B cell (primary cell): ENCODE data around the gene NPAS3. TPM values are rescaled to one million over a fixed set of nuclear protein-coding genes. Genes with fewer than 3 reads are reported as not detected.

ENCODE experiments used
- ATAC-seq: fragments of 200-7000 bp; cut with Tn5 transposase; one replicate; pipeline ENCODE4 v1.10.0; 2021; ENCODE audit warnings: low read depth, mild to moderate bottlenecking, moderate number of reproducible peaks, moderate library complexity
- CTCF ChIA-PET: fragments of 350-600 bp; sonication (Branson Sonifier 250); formaldehyde crosslinking; loops from one replicate; lab custom pipeline; 2021; ENCODE audit warnings: antibody characterized with exemption, inconsistent platforms; lab: Charles Lee
- POLR2A ChIA-PET: fragments of 350-600 bp; sonication (Branson Sonifier 250); formaldehyde crosslinking; loops from one replicate; lab custom pipeline; 2021; ENCODE audit warnings: antibody characterized with exemption; lab: Charles Lee
- DNase-seq: peaks from one replicate; pipeline ENCODE4 v3.0.0; 2013
- H2AFZ ChIP-seq: 2 replicates; pipeline ENCODE4 v1.6.1; 2012; ENCODE audit warnings: mild to moderate bottlenecking, low read depth, low read length; ENCODE audit not compliant: insufficient read depth, poor library complexity, severe bottlenecking
- H3K27ac ChIP-seq, 2 donors: 1 replicate in 1 of 2; 2 replicates in 1 of 2; pipeline ENCODE4 v1.5.1; 2012 to 2013; ENCODE audit warnings: low read length in 2 of 2, mild to moderate bottlenecking in 2 of 2, moderate library complexity in 1 of 2
- H3K27me3 ChIP-seq, 4 experiments: fragments of 200-600 bp in 1 of 4; sonication (generic) in 1 of 4; replicated peaks in 1 of 4; 1 replicate in 2 of 4; 2 replicates in 2 of 4; pipeline versions ENCODE4 v1.6.1 to v1.7.0; 2013 to 2016; ENCODE audit warnings: low read length in 3 of 4, mild to moderate bottlenecking in 2 of 4, mixed read lengths in 1 of 4, moderate library complexity in 1 of 4; ENCODE audit not compliant: insufficient read depth in 4 of 4, control insufficient read depth in 3 of 4; ENCODE audit errors: control extremely low read depth in 1 of 4
- H3K36me3 ChIP-seq, 2 experiments: replicated peaks in 1 of 2; 1 replicate in 1 of 2; 2 replicates in 1 of 2; pipeline versions ENCODE4 v1.6.1 to v1.7.1; 2013; ENCODE audit warnings: low read length in 1 of 2; ENCODE audit not compliant: insufficient read depth in 2 of 2, control insufficient read depth in 1 of 2; ENCODE audit errors: control extremely low read depth in 1 of 2, extremely low read depth in 1 of 2
- H3K4me1 ChIP-seq, 2 donors: fragments of 200-600 bp in 1 of 2; sonication (generic) in 1 of 2; 1 replicate in 1 of 2; 2 replicates in 1 of 2; pipeline versions ENCODE4 v1.5.1 to v1.6.1; 2013 to 2017; ENCODE audit warnings: low read length in 2 of 2; ENCODE audit not compliant: control insufficient read depth in 2 of 2, insufficient read depth in 2 of 2
- H3K4me2 ChIP-seq: replicated peaks from 2 replicates; pipeline ENCODE3; 2012; ENCODE audit warnings: mild to moderate bottlenecking, low read depth, low read length; ENCODE audit not compliant: poor library complexity, severe bottlenecking
- H3K4me3 ChIP-seq, 5 experiments: fragments of 200-600 bp in 1 of 5; sonication (generic) in 1 of 5; 1 replicate in 3 of 5; 2 replicates in 2 of 5; pipeline versions ENCODE4 v1.5.1 to v1.7.0; 2011 to 2016; ENCODE audit warnings: low read length in 4 of 5, mild to moderate bottlenecking in 4 of 5, low read depth in 2 of 5, control low read depth in 1 of 5, moderate library complexity in 1 of 5; ENCODE audit not compliant: insufficient read depth in 1 of 5; ENCODE audit errors: control extremely low read depth in 1 of 5, extremely low read depth in 1 of 5
- H3K79me2 ChIP-seq: fragments of 200-600 bp; sonication (generic); one replicate; pipeline ENCODE4 v1.6.0; 2016; ENCODE audit warnings: low read length; ENCODE audit not compliant: control insufficient read depth, insufficient read depth
- H3K9ac ChIP-seq: fragments of 200-600 bp; sonication (generic); 2 replicates; pipeline ENCODE4 v1.6.1; 2017; ENCODE audit warnings: mild to moderate bottlenecking, low read length, moderate library complexity
- H3K9me3 ChIP-seq, 3 donors: one replicate each; pipeline versions ENCODE4 v1.6.1 to v1.7.1; 2013; ENCODE audit warnings: low read length in 2 of 3; ENCODE audit not compliant: control insufficient read depth in 2 of 3, insufficient read depth in 1 of 3; ENCODE audit errors: control extremely low read depth in 1 of 3
- H4K20me1 ChIP-seq: 2 replicates; pipeline ENCODE4 v1.6.0; 2012; ENCODE audit warnings: mild to moderate bottlenecking, low read length; ENCODE audit not compliant: insufficient read depth, control insufficient read depth, poor library complexity, severe bottlenecking
- H3K27ac Mint-ChIP-seq: one replicate; pipeline ENCODE4 v1.8.0; 2021; ENCODE audit warnings: mixed read lengths
- H3K27me3 Mint-ChIP-seq: one replicate; pipeline ENCODE4 v1.8.0; 2021; ENCODE audit warnings: mixed read lengths
- H3K4me1 Mint-ChIP-seq: one replicate; pipeline ENCODE4 v1.8.0; 2021; ENCODE audit warnings: mixed read lengths
- H3K4me3 Mint-ChIP-seq: one replicate; pipeline ENCODE4 v1.8.0; 2021; ENCODE audit warnings: mixed read lengths
- H3K9me3 Mint-ChIP-seq: one replicate; pipeline ENCODE4 v1.8.0; 2022; ENCODE audit warnings: mixed read lengths; ENCODE audit not compliant: insufficient read depth
- CTCF ChIP-seq: fragments of 200-600 bp; IDR thresholded peaks from one replicate; pipeline ENCODE4 v1.8.0; 2022; ENCODE audit warnings: antibody characterized with exemption, mild to moderate bottlenecking
- EZH2 ChIP-seq: IDR thresholded peaks from 2 replicates; pipeline ENCODE4 v1.6.1; 2012; ENCODE audit warnings: borderline replicate concordance, low read depth, mild to moderate bottlenecking, moderate library complexity, low read length; ENCODE audit not compliant: insufficient read depth, poor library complexity, severe bottlenecking
- WGBS: methylation state at CpG from one replicate; pipeline ENCODE4 v1.1.5; 2013; ENCODE audit warnings: missing lambda C conversion rate; ENCODE audit not compliant: insufficient coverage; 5-methylcytosine and 5-hydroxymethylcytosine counted together
- intact Hi-C: fragments of 100-400 bp; cut with micrococcal nuclease; formaldehyde crosslinking; loops from one replicate; pipeline ENCODE4 v1.10.0; 2022
- polyA plus RNA-seq: library from polyadenylated mRNA; depleted of rRNA; stranded (reverse); fragments of >200 nt; gene quantifications from 2 replicates; pipeline ENCODE4 v1.2.3, GENCODE V29; 2012
- total RNA-seq, 2 donors: library from RNA; stranded (reverse); fragments of 120-200 nt in 1 of 2; gene quantifications; 1 replicate in 1 of 2; 2 replicates in 1 of 2; pipeline versions ENCODE4 v1.2.3 to v1.2.4, GENCODE V29; 2013 to 2022

NPAS3 gene
- total and polyA plus RNA-seq, 2 donors (not counting 1 experiment from before 2014, with no cell fraction given) = not detected

GRCh38 chr14:33674927-33675326 is 736.2 kb downstream of the NPAS3 start:
- Histone ChIP-seq H3K9me3 (no peaks in the 10 kb centered on the region), H3K9ac (no peak overlapping the region), H3K27me3 (no peaks in the 10 kb centered on the region), H4K20me1 (no peaks in the 10 kb centered on the region), H3K36me3 (no peaks in the 10 kb centered on the region), H3K4me2 (no peak overlapping the region), H3K4me3 (no peak overlapping the region), H2AFZ (no peak overlapping the region), H3K27ac (no peak overlapping the region), H3K4me1 (no peaks in the 10 kb centered on the region), H3K79me2 (no peaks in the 10 kb centered on the region)
- no peak for DNase-seq
- intact Hi-C loops = no loop called here
- no peak overlapping the region for H3K4me3 Mint-ChIP-seq
- TF ChIP-seq CTCF (no peak), EZH2 (no peak)
- no peaks in the 10 kb centered on the region for H3K9me3 Mint-ChIP-seq
- ChIA-PET CTCF (no interaction called here), POLR2A (no interaction called here)
- WGBS = 100% methylated on average over 3 of the region's 5 CpGs
- no peaks in the 10 kb centered on the region for H3K4me1 Mint-ChIP-seq
- no peak for ATAC-seq
- no peaks in the 10 kb centered on the region for H3K27me3 Mint-ChIP-seq
- H3K27ac Mint-ChIP-seq = no peak overlapping the region

- H3K27me3 Mint-ChIP-seq = no peaks in the 10 kb centered on the region
- ATAC-seq (no peak), DNase-seq (no peak)
- H3K79me2 ChIP-seq = no peaks in the 10 kb centered on the region
- H3K36me3 ChIP-seq = no peaks in the 10 kb centered on the region
- no peak for TF ChIP-seq CTCF
- TF ChIP-seq EZH2 = no peak
- peaks cover 1% of the 10 kb centered on the region for H3K9me3 Mint-ChIP-seq
- intact Hi-C loops = no loop called here
- H3K4me1 Mint-ChIP-seq = no peaks in the 10 kb centered on the region
- H3K27ac Mint-ChIP-seq = no peak overlapping the region
- no peak overlapping the region for H3K4me3 ChIP-seq
- WGBS = 80% methylated on average over 1 of the region's 5 CpGs
- ChIA-PET POLR2A (no interaction called here), CTCF (no interaction called here)
- H3K4me1 ChIP-seq = no peaks in the 10 kb centered on the region
- H3K4me3 Mint-ChIP-seq = no peak overlapping the region
- no peaks in the 10 kb centered on the region for H3K27me3 ChIP-seq
- H3K9me3 ChIP-seq = no peaks in the 10 kb centered on the region
- H3K9ac ChIP-seq = no peak overlapping the region
- no peak overlapping the region for H3K27ac ChIP-seq
- no peak overlapping the region for H2AFZ ChIP-seq
- no peaks in the 10 kb centered on the region for H4K20me1 ChIP-seq
- H3K4me2 ChIP-seq = no peak overlapping the region
These were observed 736.9 kb downstream of the NPAS3 start for GRCh38 chr14:33675415-33676130.
